Panc1 (cell line): Measurements from ENCODE around the gene KCNQ2. TPM values are rescaled to one million over a fixed set of nuclear protein-coding genes. Genes with fewer than 3 reads are reported as not detected.

Experiments
- ATAC-seq: fragments of 200-7000 bp; cut with Tn5 transposase; 2 replicates; pipeline ENCODE4 v1.9.1; 2020; ENCODE audit warnings: mild to moderate bottlenecking, moderate library complexity
- BruUV-seq: library from RNA; stranded (reverse); fragments of 400-500 nt; replicated peaks from 2 replicates; lab custom pipeline; 2021; lab: Mats Ljungman, UMichigan
- CTCF ChIA-PET: fragments of 300-600 bp; sonication (Branson Sonifier 250); formaldehyde crosslinking; loops from one replicate; lab custom pipeline; 2022; ENCODE audit warnings: antibody characterized with exemption; lab: Charles Lee
- POLR2A ChIA-PET: fragments of 300-600 bp; sonication (Branson Sonifier 250); formaldehyde crosslinking; loops from one replicate; lab custom pipeline; 2022; ENCODE audit warnings: antibody characterized with exemption; lab: Charles Lee
- DNase-seq: peaks from one replicate; pipeline ENCODE4 v3.0.0-alpha.2; 2010; ENCODE audit warnings: low read depth, low spot score
- H3K27ac ChIP-seq: 2 replicates; pipeline ENCODE4 v1.5.1; 2011; ENCODE audit warnings: mild to moderate bottlenecking, low read length, inconsistent platforms
- H3K27me3 ChIP-seq: fragments of 200-500 bp; sonication (Bioruptor generic); 2 replicates; pipeline ENCODE4 v1.6.0; 2014; ENCODE audit warnings: low read length, inconsistent platforms; ENCODE audit not compliant: control insufficient read depth, insufficient read depth
- H3K36me3 ChIP-seq: fragments of 200-500 bp; sonication (Bioruptor generic); 2 replicates; pipeline ENCODE4 v1.5.1; 2014; ENCODE audit warnings: inconsistent platforms, mild to moderate bottlenecking, low read length, moderate library complexity; ENCODE audit not compliant: control insufficient read depth, insufficient read depth
- H3K4me1 ChIP-seq: 2 replicates; pipeline ENCODE4 v1.5.1; 2011; ENCODE audit warnings: inconsistent platforms, mild to moderate bottlenecking, low read length, moderate library complexity; ENCODE audit not compliant: control insufficient read depth, insufficient read depth
- H3K4me3 ChIP-seq, 2 experiments: 2 replicates each; pipeline ENCODE4 v1.5.1; 2011 to 2012; ENCODE audit warnings: low read depth in 2 of 2, low read length in 2 of 2, mild to moderate bottlenecking in 2 of 2, inconsistent platforms in 1 of 2, moderate library complexity in 1 of 2
- H3K9me3 ChIP-seq: fragments of 200-500 bp; sonication (Bioruptor generic); 2 replicates; pipeline ENCODE4 v1.5.1; 2014; ENCODE audit warnings: low read depth, mild to moderate bottlenecking, inconsistent platforms, low read length, moderate library complexity; ENCODE audit not compliant: control insufficient read depth, insufficient read depth
- CTCF ChIP-seq: fragments of 450-650 bp; IDR thresholded peaks from 2 replicates; pipeline ENCODE4 v1.5.1; 2017; ENCODE audit warnings: mild to moderate bottlenecking
- POLR2AphosphoS5 ChIP-seq: IDR thresholded peaks from 2 replicates; pipeline ENCODE4 v1.6.1; 2012; ENCODE audit warnings: mild to moderate bottlenecking, low read depth, low read length, moderate library complexity
- REST ChIP-seq, 2 experiments: IDR thresholded peaks; 2 replicates each; pipeline ENCODE4 v1.6.1; 2011 to 2012; ENCODE audit warnings: low read depth in 2 of 2, control low read depth in 1 of 2, low read length in 1 of 2, mild to moderate bottlenecking in 1 of 2, moderate library complexity in 1 of 2; ENCODE audit not compliant: insufficient read depth in 1 of 2
- SIN3A ChIP-seq: IDR thresholded peaks from 2 replicates; pipeline ENCODE4 v1.6.1; 2012; ENCODE audit warnings: low read depth, mild to moderate bottlenecking, low read length, moderate library complexity, borderline replicate concordance; ENCODE audit not compliant: insufficient read depth
- TCF7L2 ChIP-seq: IDR thresholded peaks from 2 replicates; pipeline ENCODE4 v1.6.1; 2011; ENCODE audit warnings: mild to moderate bottlenecking, low read depth, low read length, inconsistent platforms
- in situ Hi-C: cut with HindIII; loops from 2 replicates; pipeline ENCODE4 v1.10.0; 2016; ENCODE audit warnings: low sequenced_read_pairs, low pct_unique_long_range_greater_than_20kb
- intact Hi-C: fragments of 100-400 bp; cut with micrococcal nuclease; formaldehyde crosslinking; loops from one replicate; pipeline ENCODE4 v1.10.0; 2022; ENCODE audit not compliant: unreplicated experiment
- total RNA-seq: library from RNA; stranded (reverse); gene quantifications from one replicate; pipeline ENCODE4 v1.2.1, GENCODE V29; 2021; ENCODE audit not compliant: unreplicated experiment

Gene KCNQ2
- total RNA-seq, 1 experiment from 2014 or later: 19.4 TPM

- no peak overlapping the region for H3K27ac ChIP-seq
- H3K4me1 ChIP-seq: peaks cover under 1% of the 10 kb centered on the region
- TF ChIP-seq POLR2AphosphoS5 (no peak), SIN3A (no peak), CTCF (no peak), REST (IDR thresholded peaks at IDR 0.05; ENCODE audit: insufficient read depth in 1 of 2, low read depth in 2 of 2, low read length in 1 of 2) (no peak), TCF7L2 (no peak)
- POLR2A ChIA-PET: no interaction called here
- CTCF ChIA-PET: no interaction called here
- DNase-seq (no peak), ATAC-seq (no peak)
- H3K27me3 ChIP-seq: no peaks in the 10 kb centered on the region
- no peak overlapping the region for H3K4me3 ChIP-seq
- no TSS peak for BruUV-seq
- intact Hi-C loops: no loop called here
- no peaks in the 10 kb centered on the region for H3K9me3 ChIP-seq
- in situ Hi-C loops: no loop called here
- H3K36me3 ChIP-seq: no peaks in the 10 kb centered on the region
Observed at GRCh38 chr20:63363013-63363957, 109.2 kb downstream of the KCNQ2 start.

- in situ Hi-C loops: no loop called here
Observed at GRCh38 chr20:63362436-63363009, 109.9 kb downstream of the KCNQ2 start.

More at GRCh38 chr20:63362436-63363009, 109.9 kb downstream of the KCNQ2 start:
- CTCF ChIA-PET: no interaction called here
- Histone ChIP-seq H3K9me3 (no peaks in the 10 kb centered on the region), H3K4me3 (no peak overlapping the region), H3K27me3 (no peaks in the 10 kb centered on the region), H3K4me1 (peaks cover 6% of the 10 kb centered on the region), H3K36me3 (no peaks in the 10 kb centered on the region), H3K27ac (no peak overlapping the region)
- POLR2A ChIA-PET: no interaction called here
- intact Hi-C loops: no loop called here
- no TSS peak for BruUV-seq
- no peak for DNase-seq
- no peak for ATAC-seq
- TF ChIP-seq CTCF: no peak
- TF ChIP-seq TCF7L2: no peak
- TF ChIP-seq REST (IDR thresholded peaks at IDR 0.05; ENCODE audit: insufficient read depth in 1 of 2, low read depth in 2 of 2, low read length in 1 of 2): no peak
- TF ChIP-seq POLR2AphosphoS5: no peak
- no peak for TF ChIP-seq SIN3A
